OCI-LY7 (cell line): ENCODE results near the gene SP1.

Source experiments
- EZH2phosphoT487 ChIP-seq: fragments of 200-600 bp; sonication (generic); IDR thresholded peaks from 2 replicates; pipeline ENCODE4 v1.6.1; 2018; ENCODE audit warnings: low read depth, borderline replicate concordance, mild to moderate bottlenecking, mixed run types, antibody characterized with exemption, low read length, moderate library complexity, mixed read lengths
- TF ChIP-seq, protein P1 (sequence below): fragments of 200-600 bp; sonication (generic); conservative IDR thresholded peaks from 2 replicates; pipeline ENCODE4 v1.5.1; 2014; ENCODE audit warnings: mild to moderate bottlenecking, antibody characterized with exemption, low read length, moderate library complexity, mixed read lengths

DNA sequence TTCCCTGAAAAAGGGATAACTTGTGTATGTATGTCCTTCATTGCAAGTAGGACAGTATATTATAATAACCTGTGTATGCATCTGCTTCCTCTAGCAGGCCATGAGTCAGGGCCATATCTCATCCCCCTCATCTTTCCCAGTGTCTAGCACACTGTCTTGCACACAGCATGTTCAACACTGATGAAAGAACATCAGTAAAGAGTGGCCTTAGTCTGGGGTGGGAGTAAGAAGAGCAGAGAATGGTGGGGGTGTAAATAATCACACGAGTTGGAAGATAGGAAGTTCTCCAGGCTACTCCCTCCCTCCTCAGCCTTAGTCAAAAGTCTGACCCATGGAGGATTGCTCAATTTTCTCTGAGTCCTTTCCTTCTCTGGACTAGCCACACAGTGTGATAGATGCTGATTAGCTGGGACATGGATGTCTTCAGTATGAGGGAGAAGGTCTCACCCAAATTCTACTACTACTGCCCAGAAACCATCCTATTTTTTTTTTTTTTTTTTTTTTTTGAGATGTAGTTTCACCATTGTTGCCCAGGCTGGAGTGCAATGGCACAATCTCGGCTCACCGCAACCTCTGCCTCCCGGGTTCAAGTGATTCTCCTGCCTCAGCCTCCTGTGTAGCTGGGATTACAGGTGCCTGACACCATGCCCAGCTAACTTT lies 14.6 kb upstream of the SP1 start:
- TF ChIP-seq, protein P1, sequence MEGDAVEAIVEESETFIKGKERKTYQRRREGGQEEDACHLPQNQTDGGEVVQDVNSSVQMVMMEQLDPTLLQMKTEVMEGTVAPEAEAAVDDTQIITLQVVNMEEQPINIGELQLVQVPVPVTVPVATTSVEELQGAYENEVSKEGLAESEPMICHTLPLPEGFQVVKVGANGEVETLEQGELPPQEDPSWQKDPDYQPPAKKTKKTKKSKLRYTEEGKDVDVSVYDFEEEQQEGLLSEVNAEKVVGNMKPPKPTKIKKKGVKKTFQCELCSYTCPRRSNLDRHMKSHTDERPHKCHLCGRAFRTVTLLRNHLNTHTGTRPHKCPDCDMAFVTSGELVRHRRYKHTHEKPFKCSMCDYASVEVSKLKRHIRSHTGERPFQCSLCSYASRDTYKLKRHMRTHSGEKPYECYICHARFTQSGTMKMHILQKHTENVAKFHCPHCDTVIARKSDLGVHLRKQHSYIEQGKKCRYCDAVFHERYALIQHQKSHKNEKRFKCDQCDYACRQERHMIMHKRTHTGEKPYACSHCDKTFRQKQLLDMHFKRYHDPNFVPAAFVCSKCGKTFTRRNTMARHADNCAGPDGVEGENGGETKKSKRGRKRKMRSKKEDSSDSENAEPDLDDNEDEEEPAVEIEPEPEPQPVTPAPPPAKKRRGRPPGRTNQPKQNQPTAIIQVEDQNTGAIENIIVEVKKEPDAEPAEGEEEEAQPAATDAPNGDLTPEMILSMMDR: no peak
- TF ChIP-seq EZH2phosphoT487: no peak
